ENCODE data around the gene SERPINA10. TPM values are rescaled to one million over a fixed set of nuclear protein-coding genes. Genes with fewer than 3 reads are reported as not detected.
"Not testable (repeated sequence)": the region's sequence is repeated elsewhere in the genome, so short reads cannot be mapped to it uniquely, and the experiment has no call there.

SERPINA10 gene
- total and polyA plus RNA-seq, 2 donors (not counting 3 experiments of a cell fraction or from before 2014, with no cell fraction given), result not detected

DNA sequence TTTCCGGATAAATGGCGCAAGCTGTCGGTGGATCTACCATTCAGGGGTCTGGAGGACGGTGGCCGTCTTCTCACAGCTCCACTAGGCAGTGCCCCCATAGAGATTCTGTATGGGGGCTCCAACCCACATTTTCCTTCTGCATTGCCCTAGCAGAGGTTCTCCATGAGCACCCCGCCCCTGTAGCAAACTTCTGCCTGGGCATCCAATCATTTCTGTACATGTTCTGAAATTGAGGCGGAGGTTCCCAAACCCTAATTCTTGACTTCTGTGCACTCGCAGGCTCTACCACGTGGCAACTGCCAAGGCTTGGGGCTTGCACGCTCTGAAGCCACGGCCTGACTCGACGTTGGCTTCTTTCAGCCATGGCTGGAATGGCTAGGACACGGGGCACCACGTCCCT lies 5.1 kb upstream of the SERPINA10 start:
- TF ChIP-seq JUN (IDR thresholded peaks at IDR 0.05; ENCODE audit: borderline replicate concordance, insufficient read depth, insufficient read length, low read depth) (no peak), POLR2A (IDR thresholded peaks at IDR 0.05; ENCODE audit: low read depth, low read length) (no peak), MYC (IDR thresholded peaks at IDR 0.05; ENCODE audit: low read depth, low read length) (no peak), GATA2 (IDR thresholded peaks at IDR 0.05; ENCODE audit: insufficient read depth, insufficient read length, low read depth, low read length) (no peak), FOS (IDR thresholded peaks at IDR 0.05; ENCODE audit: borderline replicate concordance, insufficient read depth, low read length) (no peak), EZH2 (IDR thresholded peaks at IDR 0.05; ENCODE audit: borderline replicate concordance, low read depth, low read length, severe bottlenecking) (no peak), POLR2AphosphoS5 (IDR thresholded peaks at IDR 0.05; ENCODE audit: insufficient read depth, low read depth, low read length) (no peak)
- TF ChIP-seq, protein P1, sequence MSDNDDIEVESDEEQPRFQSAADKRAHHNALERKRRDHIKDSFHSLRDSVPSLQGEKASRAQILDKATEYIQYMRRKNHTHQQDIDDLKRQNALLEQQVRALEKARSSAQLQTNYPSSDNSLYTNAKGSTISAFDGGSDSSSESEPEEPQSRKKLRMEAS (IDR thresholded peaks at IDR 0.05; ENCODE audit: insufficient read depth, insufficient read length), result no peak
- TF ChIP-seq, protein P2, sequence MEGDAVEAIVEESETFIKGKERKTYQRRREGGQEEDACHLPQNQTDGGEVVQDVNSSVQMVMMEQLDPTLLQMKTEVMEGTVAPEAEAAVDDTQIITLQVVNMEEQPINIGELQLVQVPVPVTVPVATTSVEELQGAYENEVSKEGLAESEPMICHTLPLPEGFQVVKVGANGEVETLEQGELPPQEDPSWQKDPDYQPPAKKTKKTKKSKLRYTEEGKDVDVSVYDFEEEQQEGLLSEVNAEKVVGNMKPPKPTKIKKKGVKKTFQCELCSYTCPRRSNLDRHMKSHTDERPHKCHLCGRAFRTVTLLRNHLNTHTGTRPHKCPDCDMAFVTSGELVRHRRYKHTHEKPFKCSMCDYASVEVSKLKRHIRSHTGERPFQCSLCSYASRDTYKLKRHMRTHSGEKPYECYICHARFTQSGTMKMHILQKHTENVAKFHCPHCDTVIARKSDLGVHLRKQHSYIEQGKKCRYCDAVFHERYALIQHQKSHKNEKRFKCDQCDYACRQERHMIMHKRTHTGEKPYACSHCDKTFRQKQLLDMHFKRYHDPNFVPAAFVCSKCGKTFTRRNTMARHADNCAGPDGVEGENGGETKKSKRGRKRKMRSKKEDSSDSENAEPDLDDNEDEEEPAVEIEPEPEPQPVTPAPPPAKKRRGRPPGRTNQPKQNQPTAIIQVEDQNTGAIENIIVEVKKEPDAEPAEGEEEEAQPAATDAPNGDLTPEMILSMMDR (IDR thresholded peaks at IDR 0.05; ENCODE audit: extremely low read depth in 1 of 2, insufficient read depth in 1 of 2, low read depth in 1 of 2, low read length in 2 of 2), result no peak
- intact Hi-C loops (cut with micrococcal nuclease), result no loop called here
- ChIA-PET POLR2A (no interaction called here), CTCF (no interaction called here)
- H3K4me2 ChIP-seq (ENCODE audit: insufficient read depth, low read length), result no peak overlapping the region
- no peaks in the 10 kb centered on the region for H3K27me3 ChIP-seq (ENCODE audit: control insufficient read depth in 2 of 2, insufficient read depth in 2 of 2, low read length in 2 of 2)
- H3K9me3 ChIP-seq (replicated peaks; ENCODE audit: control insufficient read depth, insufficient read depth, low read length), result no peaks in the 10 kb centered on the region
- H3K79me2 ChIP-seq (ENCODE audit: control insufficient read depth, insufficient read depth, low read length), result no peaks in the 10 kb centered on the region
- FAIRE-seq, result no peak
- no peaks in the 10 kb centered on the region for H3K36me3 ChIP-seq (ENCODE audit: control insufficient read depth in 2 of 2, extremely low read depth in 1 of 2, insufficient read depth in 2 of 2, low read length in 2 of 2)
- no peak overlapping the region for H2AFZ ChIP-seq (ENCODE audit: low read depth, low read length)
- no peaks in the 10 kb centered on the region for H3K4me1 ChIP-seq (ENCODE audit: control insufficient read depth, extremely low read depth, insufficient read depth, low read length)
- no peak overlapping the region for H3K9ac ChIP-seq (replicated peaks; ENCODE audit: extremely low read depth, insufficient read depth, low read length)
- dilution Hi-C loops (cut with MboI; ENCODE audit: extremely low pct_ligation_motif_present, low sequenced_read_pairs), result no loop called here
- H4K20me1 ChIP-seq (replicated peaks; ENCODE audit: control insufficient read depth, extremely low read depth, insufficient read depth, low read length), result no peaks in the 10 kb centered on the region
- no peak overlapping the region for H3K4me3 ChIP-seq (replicated peaks in 1 of 3; ENCODE audit: insufficient read depth in 1 of 3, low read depth in 1 of 3, low read length in 3 of 3)
- no peak for DNase-seq (ENCODE audit: low read depth, low spot score)
- no peaks in the 10 kb centered on the region for H3K9me1 ChIP-seq (replicated peaks; ENCODE audit: control insufficient read depth, extremely low read depth, insufficient read depth, low read length)
- BruUV-seq (replicated peaks), result no TSS peak
- no peak overlapping the region for H3K27ac ChIP-seq (ENCODE audit: insufficient read depth, low read depth, low read length)

DNA sequence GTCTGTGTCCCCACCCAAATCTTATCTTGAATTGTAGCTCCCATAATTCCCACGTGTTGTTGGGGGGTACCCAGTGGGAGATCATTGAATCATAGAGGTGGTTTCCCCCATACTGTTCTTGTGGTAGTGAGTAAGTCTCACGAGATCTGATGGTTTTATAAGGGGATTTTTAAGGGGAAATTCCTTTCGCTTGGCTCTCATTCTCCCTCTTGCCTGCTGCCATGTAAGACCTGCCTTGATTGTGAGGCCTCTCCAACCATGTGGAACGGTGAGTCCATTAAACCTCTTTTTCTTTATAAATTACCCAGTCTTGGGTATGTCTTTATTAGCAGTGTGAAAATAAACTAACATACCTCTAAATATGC lies 3.1 kb upstream of the SERPINA10 start:
- H3K9me3 ChIP-seq (replicated peaks; ENCODE audit: control insufficient read depth, insufficient read depth, low read length); H3K9ac ChIP-seq (replicated peaks; ENCODE audit: extremely low read depth, insufficient read depth, low read length); BruUV-seq (replicated peaks); dilution Hi-C loops (cut with MboI; ENCODE audit: extremely low pct_ligation_motif_present, low sequenced_read_pairs); H2AFZ ChIP-seq (ENCODE audit: low read depth, low read length); CTCF ChIA-PET; intact Hi-C loops (cut with micrococcal nuclease); H3K4me2 ChIP-seq (ENCODE audit: insufficient read depth, low read length); FAIRE-seq; H3K4me1 ChIP-seq (ENCODE audit: control insufficient read depth, extremely low read depth, insufficient read depth, low read length); POLR2A ChIA-PET; H3K27ac ChIP-seq (ENCODE audit: insufficient read depth, low read depth, low read length); H3K9me1 ChIP-seq (replicated peaks; ENCODE audit: control insufficient read depth, extremely low read depth, insufficient read depth, low read length); H4K20me1 ChIP-seq (replicated peaks; ENCODE audit: control insufficient read depth, extremely low read depth, insufficient read depth, low read length); DNase-seq (ENCODE audit: low read depth, low spot score); H3K36me3 ChIP-seq (ENCODE audit: control insufficient read depth in 2 of 2, extremely low read depth in 1 of 2, insufficient read depth in 2 of 2, low read length in 2 of 2); H3K27me3 ChIP-seq (ENCODE audit: control insufficient read depth in 2 of 2, insufficient read depth in 2 of 2, low read length in 2 of 2); H3K4me3 ChIP-seq (replicated peaks in 1 of 3; ENCODE audit: insufficient read depth in 1 of 3, low read depth in 1 of 3, low read length in 3 of 3); H3K79me2 ChIP-seq (ENCODE audit: control insufficient read depth, insufficient read depth, low read length): not testable (repeated sequence)

Measured in endothelial cell of umbilical vein (primary cell).